Tibial artery (tissue), 4 donors: ENCODE measurements around the gene ADD2.

Experiments used
- DNase-seq, 2 donors: peaks; one replicate each; pipeline ENCODE4 v3.0.0-alpha.2; 2019
- H3K27ac ChIP-seq, 2 donors: fragments of 200-600 bp; sonication (generic) in 1 of 2; 1 replicate in 1 of 2; 2 replicates in 1 of 2; pipeline ENCODE4 v1.5.1; 2018 to 2019; ENCODE audit warnings: mild to moderate bottlenecking in 1 of 2
- H3K27me3 ChIP-seq, 2 donors: fragments of 200-600 bp; sonication (generic) in 1 of 2; one replicate each; pipeline versions ENCODE4 v1.5.1 to v1.6.0; 2016 to 2019
- H3K36me3 ChIP-seq, 3 donors: fragments of 200-600 bp; sonication (generic) in 2 of 3; one replicate each; pipeline ENCODE4 v1.5.1; 2016 to 2019; ENCODE audit warnings: mild to moderate bottlenecking in 2 of 3
- H3K4me1 ChIP-seq, 4 donors: fragments of 200-600 bp; sonication (generic) in 2 of 4; 1 replicate in 3 of 4; 2 replicates in 1 of 4; pipeline ENCODE4 v1.5.1; 2016 to 2019
- H3K4me3 ChIP-seq, 2 donors: fragments of 200-600 bp; sonication (generic) in 1 of 2; 1 replicate in 1 of 2; 2 replicates in 1 of 2; pipeline ENCODE4 v1.5.1; 2018 to 2019; ENCODE audit warnings: mild to moderate bottlenecking in 2 of 2
- H3K9me3 ChIP-seq, 3 donors: fragments of 200-600 bp; sonication (generic) in 1 of 3; one replicate each; pipeline ENCODE4 v1.5.1; 2016 to 2019
- intact Hi-C: fragments of 100-400 bp; cut with DNase I; formaldehyde crosslinking; loops from one replicate; pipeline ENCODE4 v1.15.0; 2023; ENCODE audit warnings: low total_unique reads
- TF ChIP-seq, protein P1 (sequence below), 2 experiments: fragments of 200-600 bp in 1 of 2; fragments of 450-650 bp in 1 of 2; IDR thresholded peaks; one replicate each; pipeline ENCODE4 v1.5.1; 2017 to 2019; ENCODE audit warnings: antibody characterized with exemption in 2 of 2, mild to moderate bottlenecking in 1 of 2, moderate library complexity in 1 of 2

Gene ADD2

DNA sequence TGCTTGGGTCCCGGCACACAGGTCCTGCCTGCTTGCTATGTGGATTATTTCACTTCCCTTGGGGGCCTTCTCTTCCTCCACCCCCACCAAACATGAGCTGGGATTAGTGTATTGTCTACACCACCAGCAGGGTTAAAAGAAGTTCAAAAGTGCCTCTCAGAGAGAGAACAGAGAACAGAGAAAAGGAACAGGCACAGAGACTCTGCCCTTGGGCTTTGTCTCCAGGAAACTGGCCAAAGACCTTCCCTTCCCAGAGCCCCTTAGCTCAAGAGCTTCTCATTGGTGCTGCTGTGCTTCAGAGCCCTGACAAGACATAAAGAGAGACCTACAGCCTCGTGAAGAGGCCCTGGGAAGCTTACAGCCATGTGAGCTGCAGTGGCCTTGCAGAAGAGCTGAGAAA is 29.5 kb upstream of the ADD2 start:
- H3K4me1 ChIP-seq, result no peaks in the 10 kb centered on the region
- intact Hi-C loops, result no loop called here

DNA sequence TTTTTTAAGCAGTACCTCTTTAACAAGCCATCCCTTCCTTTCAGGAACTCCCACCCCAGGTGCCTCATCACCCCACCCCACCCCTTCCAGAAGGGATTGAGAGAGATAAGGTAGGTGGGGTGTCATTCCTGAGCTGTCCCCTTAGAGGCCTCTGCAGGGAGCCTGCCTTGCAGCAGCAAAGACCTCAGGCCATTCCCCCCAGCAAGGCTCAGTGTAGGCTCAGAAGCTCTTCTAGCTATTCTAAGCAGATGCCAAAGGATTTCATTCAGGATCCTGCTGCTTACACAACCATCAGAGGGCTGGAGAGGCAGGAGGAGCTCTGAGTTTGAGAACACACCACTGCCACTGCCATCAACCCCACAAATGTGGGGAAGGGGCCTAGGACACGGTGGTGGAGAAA is 28.3 kb upstream of the ADD2 start:
- H3K27me3 ChIP-seq, result peaks cover 0 to 39% of the 10 kb centered on the region in 2 donors
- no peaks in the 10 kb centered on the region for H3K36me3 ChIP-seq
- H3K4me3 ChIP-seq, result no peak overlapping the region
- no peaks in the 10 kb centered on the region for H3K4me1 ChIP-seq
- no peak for DNase-seq
- TF ChIP-seq, protein P1, sequence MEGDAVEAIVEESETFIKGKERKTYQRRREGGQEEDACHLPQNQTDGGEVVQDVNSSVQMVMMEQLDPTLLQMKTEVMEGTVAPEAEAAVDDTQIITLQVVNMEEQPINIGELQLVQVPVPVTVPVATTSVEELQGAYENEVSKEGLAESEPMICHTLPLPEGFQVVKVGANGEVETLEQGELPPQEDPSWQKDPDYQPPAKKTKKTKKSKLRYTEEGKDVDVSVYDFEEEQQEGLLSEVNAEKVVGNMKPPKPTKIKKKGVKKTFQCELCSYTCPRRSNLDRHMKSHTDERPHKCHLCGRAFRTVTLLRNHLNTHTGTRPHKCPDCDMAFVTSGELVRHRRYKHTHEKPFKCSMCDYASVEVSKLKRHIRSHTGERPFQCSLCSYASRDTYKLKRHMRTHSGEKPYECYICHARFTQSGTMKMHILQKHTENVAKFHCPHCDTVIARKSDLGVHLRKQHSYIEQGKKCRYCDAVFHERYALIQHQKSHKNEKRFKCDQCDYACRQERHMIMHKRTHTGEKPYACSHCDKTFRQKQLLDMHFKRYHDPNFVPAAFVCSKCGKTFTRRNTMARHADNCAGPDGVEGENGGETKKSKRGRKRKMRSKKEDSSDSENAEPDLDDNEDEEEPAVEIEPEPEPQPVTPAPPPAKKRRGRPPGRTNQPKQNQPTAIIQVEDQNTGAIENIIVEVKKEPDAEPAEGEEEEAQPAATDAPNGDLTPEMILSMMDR (IDR thresholded peaks at IDR 0.05), result no peak
- no peak overlapping the region for H3K27ac ChIP-seq
- intact Hi-C loops, result no loop called here
- peaks cover 0 to 10% (median 0%) of the 10 kb centered on the region in 3 donors for H3K9me3 ChIP-seq

More for the DNA sequence above, 29.5 kb upstream of the ADD2 start:
- H3K27me3 ChIP-seq, result peaks cover 0 to 27% of the 10 kb centered on the region in 2 donors
- TF ChIP-seq, protein P1 (IDR thresholded peaks at IDR 0.05), result no peak
- no peak overlapping the region for H3K4me3 ChIP-seq
- no peak overlapping the region for H3K27ac ChIP-seq
- no peak for DNase-seq
- H3K36me3 ChIP-seq, result no peaks in the 10 kb centered on the region
- H3K9me3 ChIP-seq, result peaks cover 0 to 10% (median 0%) of the 10 kb centered on the region in 3 donors

DNA sequence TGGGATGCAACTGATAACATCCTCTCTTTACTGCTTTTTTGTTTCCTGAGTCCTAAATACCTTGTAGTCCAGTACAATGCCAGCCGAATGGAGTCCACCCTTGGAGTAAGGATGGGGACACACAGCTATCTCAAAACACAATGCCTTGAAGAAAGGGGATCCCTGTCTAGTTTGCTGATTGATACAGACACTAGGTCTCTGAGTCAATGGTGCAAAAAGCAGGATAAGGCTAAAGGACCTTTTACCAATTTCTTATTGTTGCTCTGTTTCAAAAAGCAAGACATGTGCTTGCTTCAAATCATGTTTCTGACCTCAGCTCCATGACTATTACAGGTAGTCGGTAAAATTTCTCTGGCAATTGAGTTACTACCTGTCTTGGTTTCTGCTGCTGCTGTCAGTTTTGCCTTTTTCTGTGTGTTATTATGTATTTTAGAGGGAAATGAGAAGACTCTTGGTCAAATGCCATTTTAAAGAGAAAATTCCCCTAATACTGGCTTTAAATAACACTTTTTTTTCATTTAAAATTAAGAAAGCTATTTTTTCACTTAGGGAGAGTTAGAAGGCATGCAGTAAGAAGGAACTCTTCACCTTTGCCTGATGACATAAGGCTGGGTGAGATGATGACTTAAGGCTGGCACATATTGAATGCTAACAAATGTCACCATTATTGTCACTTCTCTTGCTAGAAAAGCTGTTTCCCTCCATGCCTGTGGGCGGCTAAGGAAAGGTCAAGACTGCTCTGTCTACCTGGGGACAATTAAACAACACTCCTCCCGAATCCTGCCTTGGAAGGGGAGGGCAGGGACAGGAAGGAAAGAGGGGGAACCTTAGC is 27.4 kb upstream of the ADD2 start:
- Histone ChIP-seq H3K4me1 (peaks cover 0 to 4% (median 2%) of the 10 kb centered on the region in 4 donors), H3K36me3 (no peaks in the 10 kb centered on the region), H3K27me3 (peaks cover 0 to 46% of the 10 kb centered on the region in 2 donors), H3K4me3 (no peak overlapping the region), H3K27ac (no peak overlapping the region), H3K9me3 (peaks cover 0 to 10% (median 0%) of the 10 kb centered on the region in 3 donors)
- no peak for DNase-seq
- TF ChIP-seq, protein P1 (IDR thresholded peaks at IDR 0.05), result no peak
- intact Hi-C loops, result no loop called here

DNA sequence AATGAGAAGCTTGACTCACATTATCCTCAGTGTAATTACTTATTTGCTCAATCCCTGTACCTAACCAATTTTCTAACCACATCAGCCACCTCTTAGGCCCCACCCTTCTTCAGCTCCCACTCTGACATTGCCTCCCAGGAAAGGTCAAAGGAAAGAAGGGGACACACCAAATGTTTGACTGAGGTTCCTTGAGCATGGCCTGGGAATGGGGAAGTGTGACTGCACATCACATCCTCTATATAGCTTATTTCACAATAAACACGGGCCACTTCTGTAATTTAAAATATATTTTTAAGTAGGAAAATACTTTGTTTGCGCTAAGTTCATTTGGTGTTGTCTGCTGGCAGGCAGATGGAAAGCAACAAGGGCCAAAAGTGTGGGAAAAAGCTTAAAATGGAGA is 25.4 kb upstream of the ADD2 start:
- Histone ChIP-seq H3K27ac (no peak overlapping the region), H3K4me3 (no peak overlapping the region), H3K4me1 (peaks cover 0 to 15% (median 8%) of the 10 kb centered on the region in 4 donors), H3K27me3 (peaks cover 0 to 62% of the 10 kb centered on the region in 2 donors), H3K36me3 (no peaks in the 10 kb centered on the region), H3K9me3 (peaks cover 0 to under 1% (median 0%) of the 10 kb centered on the region in 3 donors)
- intact Hi-C loops, result no loop called here
- DNase-seq, result no peak
- TF ChIP-seq, protein P1 (IDR thresholded peaks at IDR 0.05), result no peak

DNA sequence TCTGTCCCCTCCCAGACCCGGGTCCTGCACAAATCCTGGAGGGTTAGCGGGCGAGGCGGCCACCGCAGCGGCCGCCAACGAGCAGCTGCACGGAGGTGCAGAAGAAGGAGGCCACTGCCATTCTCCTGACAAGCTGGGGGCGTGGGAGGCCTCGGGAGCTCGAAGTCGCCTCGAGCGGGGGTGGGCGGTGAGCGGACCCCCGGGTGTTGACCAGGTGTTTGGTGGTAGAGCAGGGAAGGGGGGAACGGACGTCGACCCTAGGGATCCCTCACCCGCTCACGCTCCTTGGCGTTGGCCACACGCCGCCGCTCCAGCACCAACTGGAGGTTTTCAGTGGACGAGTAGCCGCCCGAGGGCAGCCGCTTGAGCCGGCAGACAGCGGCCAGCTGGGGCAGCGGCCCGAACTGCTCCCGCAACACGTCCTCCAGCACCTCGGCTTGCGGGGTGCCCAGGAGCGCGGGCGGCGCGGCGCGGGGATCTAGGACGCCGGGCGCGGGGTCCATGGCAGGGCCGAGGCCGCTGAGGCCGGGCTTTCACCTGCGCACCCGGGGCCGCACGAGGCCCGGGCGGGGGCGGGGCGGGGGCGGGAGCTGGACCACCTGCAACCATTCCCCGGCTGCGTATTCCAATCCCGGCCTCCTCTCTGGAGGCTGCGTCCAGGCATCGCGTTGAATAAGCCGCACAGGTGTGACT is 22.3 kb upstream of the ADD2 start, which contains the start of gene FIGLA:
TSS of gene FIGLA (minus strand) at position 508 of the 693 bp plus-strand sequence. CDS start at position 503, 5 bp downstream.
- peaks cover 0 to 73% of the 10 kb centered on the region in 2 donors for H3K27me3 ChIP-seq
- peak within 1 kb of the TSS; percentile 6 to 34 for H3K4me3 ChIP-seq
- TF ChIP-seq, protein P1 (IDR thresholded peaks at IDR 0.05), result no peak
- no peak for DNase-seq
- intact Hi-C loops, result no loop called here
- peaks cover 0 to 15% (median 8%) of the 10 kb centered on the region in 4 donors for H3K4me1 ChIP-seq
- no peaks in the 10 kb centered on the region for H3K9me3 ChIP-seq
- no peaks in the 10 kb centered on the region for H3K36me3 ChIP-seq
- no peak within 1 kb of the TSS for H3K27ac ChIP-seq
